OCI-LY1 (cell line): Measurements from ENCODE around the gene OR10G8.

Experiments
- H2AFZ ChIP-seq: fragments of 200-600 bp; sonication (generic), shearing (Covaris generic); 2 replicates; pipeline ENCODE4 v1.6.0; 2014; ENCODE audit warnings: antibody characterized with exemption, mild to moderate bottlenecking, low read length
- H3F3A ChIP-seq: fragments of 200-600 bp; sonication (generic), shearing (Covaris generic); 2 replicates; pipeline ENCODE4 v1.6.0; 2014; ENCODE audit warnings: mild to moderate bottlenecking, antibody characterized with exemption, low read length, moderate library complexity; ENCODE audit not compliant: insufficient read depth
- H3K27ac ChIP-seq: fragments of 200-600 bp; sonication (generic); 2 replicates; pipeline ENCODE4 v1.5.1; 2014; ENCODE audit warnings: low read length, mixed run types, mild to moderate bottlenecking, low read depth; ENCODE audit not compliant: poor library complexity, severe bottlenecking
- H3K27me3 ChIP-seq: fragments of 200-600 bp; sonication (generic); 2 replicates; pipeline ENCODE4 v1.6.0; 2014; ENCODE audit warnings: antibody characterized with exemption, mild to moderate bottlenecking, low read length, moderate library complexity; ENCODE audit not compliant: insufficient read depth
- H3K36me3 ChIP-seq: fragments of 200-600 bp; sonication (generic); 2 replicates; pipeline ENCODE4 v1.6.1; 2014; ENCODE audit warnings: mild to moderate bottlenecking, antibody characterized with exemption, low read length, moderate library complexity, mixed read lengths; ENCODE audit not compliant: insufficient read depth
- H3K4me1 ChIP-seq: fragments of 200-600 bp; sonication (generic); 2 replicates; pipeline ENCODE4 v1.5.1; 2014; ENCODE audit warnings: mild to moderate bottlenecking, low read length, moderate library complexity; ENCODE audit not compliant: insufficient read depth, severe bottlenecking
- H3K4me2 ChIP-seq: fragments of 200-600 bp; sonication (generic), shearing (Covaris generic); 2 replicates; pipeline ENCODE4 v1.6.1; 2014; ENCODE audit warnings: low read length
- H3K4me3 ChIP-seq: fragments of 200-600 bp; sonication (generic); 2 replicates; pipeline ENCODE4 v1.5.1; 2014; ENCODE audit warnings: low read length, low read depth, mild to moderate bottlenecking, mixed read lengths; ENCODE audit not compliant: poor library complexity, severe bottlenecking
- H3K79me2 ChIP-seq: fragments of 200-600 bp; shearing (Covaris generic); 2 replicates; pipeline ENCODE4 v1.6.1; 2016; ENCODE audit warnings: mixed run types, low read length, mixed read lengths; ENCODE audit not compliant: insufficient read depth
- H3K9ac ChIP-seq: fragments of 200-600 bp; sonication (generic), shearing (Covaris generic); 2 replicates; pipeline ENCODE4 v1.6.1; 2014; ENCODE audit warnings: mild to moderate bottlenecking, low read length, mixed read lengths
- H3K9me2 ChIP-seq: fragments of 200-600 bp; sonication (generic), shearing (Covaris generic); 2 replicates; pipeline ENCODE4 v1.6.1; 2014; ENCODE audit warnings: low read depth, mild to moderate bottlenecking, low read length, mixed read lengths
- H3K9me3 ChIP-seq: fragments of 200-600 bp; shearing (Covaris generic); 2 replicates; pipeline ENCODE4 v1.6.1; 2014; ENCODE audit warnings: low read length, mixed read lengths
- H4K20me1 ChIP-seq: fragments of 200-600 bp; sonication (generic), shearing (Covaris generic); 2 replicates; pipeline ENCODE4 v1.6.0; 2016; ENCODE audit warnings: mild to moderate bottlenecking, low read length; ENCODE audit not compliant: insufficient read depth
- EZH2 ChIP-seq: fragments of 200-600 bp; sonication (generic), shearing (Covaris generic); IDR thresholded peaks from 2 replicates; pipeline ENCODE4 v1.8.0; 2017; ENCODE audit warnings: borderline replicate concordance, mixed run types, mild to moderate bottlenecking, antibody characterized with exemption, low read length, moderate library complexity, mixed read lengths
- TF ChIP-seq, protein P1 (sequence below): fragments of 200-600 bp; sonication (generic), shearing (Covaris generic); IDR thresholded peaks from 2 replicates; pipeline ENCODE4 v1.5.1; 2017; ENCODE audit warnings: mild to moderate bottlenecking, antibody characterized with exemption, low read length, moderate library complexity, mixed read lengths

The OR10G8 gene

DNA sequence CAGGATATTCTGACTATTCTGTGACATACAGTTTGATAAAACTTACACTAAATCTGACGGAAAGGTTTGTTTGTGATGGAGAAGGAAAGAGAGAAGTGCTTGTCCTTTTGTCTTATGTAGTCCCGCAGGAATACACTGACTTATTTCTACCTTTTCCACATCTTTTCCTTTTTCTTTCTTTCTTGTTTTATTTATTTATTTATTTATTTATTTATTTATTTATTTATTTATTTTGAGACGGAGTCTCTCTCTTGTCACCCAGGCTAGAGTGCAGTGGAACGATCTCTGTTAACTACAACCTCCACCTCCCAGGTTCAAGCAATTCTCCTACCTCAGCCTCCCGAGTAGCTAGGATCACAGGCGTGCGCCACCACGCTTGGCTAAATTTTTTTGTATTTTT, 45.5 kb downstream of the OR10G8 start:
- H3F3A ChIP-seq, result no peaks in the 10 kb centered on the region
- H3K79me2 ChIP-seq, result no peaks in the 10 kb centered on the region
- no peaks in the 10 kb centered on the region for H4K20me1 ChIP-seq
- H2AFZ ChIP-seq, result no peak overlapping the region
- no peaks in the 10 kb centered on the region for H3K27me3 ChIP-seq
- H3K9ac ChIP-seq, result no peak overlapping the region
- no peaks in the 10 kb centered on the region for H3K9me2 ChIP-seq
- H3K4me3 ChIP-seq, result no peak overlapping the region
- no peak overlapping the region for H3K4me2 ChIP-seq
- no peak for TF ChIP-seq EZH2
- TF ChIP-seq, protein P1, sequence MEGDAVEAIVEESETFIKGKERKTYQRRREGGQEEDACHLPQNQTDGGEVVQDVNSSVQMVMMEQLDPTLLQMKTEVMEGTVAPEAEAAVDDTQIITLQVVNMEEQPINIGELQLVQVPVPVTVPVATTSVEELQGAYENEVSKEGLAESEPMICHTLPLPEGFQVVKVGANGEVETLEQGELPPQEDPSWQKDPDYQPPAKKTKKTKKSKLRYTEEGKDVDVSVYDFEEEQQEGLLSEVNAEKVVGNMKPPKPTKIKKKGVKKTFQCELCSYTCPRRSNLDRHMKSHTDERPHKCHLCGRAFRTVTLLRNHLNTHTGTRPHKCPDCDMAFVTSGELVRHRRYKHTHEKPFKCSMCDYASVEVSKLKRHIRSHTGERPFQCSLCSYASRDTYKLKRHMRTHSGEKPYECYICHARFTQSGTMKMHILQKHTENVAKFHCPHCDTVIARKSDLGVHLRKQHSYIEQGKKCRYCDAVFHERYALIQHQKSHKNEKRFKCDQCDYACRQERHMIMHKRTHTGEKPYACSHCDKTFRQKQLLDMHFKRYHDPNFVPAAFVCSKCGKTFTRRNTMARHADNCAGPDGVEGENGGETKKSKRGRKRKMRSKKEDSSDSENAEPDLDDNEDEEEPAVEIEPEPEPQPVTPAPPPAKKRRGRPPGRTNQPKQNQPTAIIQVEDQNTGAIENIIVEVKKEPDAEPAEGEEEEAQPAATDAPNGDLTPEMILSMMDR, result no peak
- no peak overlapping the region for H3K27ac ChIP-seq
- H3K9me3 ChIP-seq, result no peaks in the 10 kb centered on the region
- H3K4me1 ChIP-seq, result peaks cover 5% of the 10 kb centered on the region
- H3K36me3 ChIP-seq, result no peaks in the 10 kb centered on the region

DNA sequence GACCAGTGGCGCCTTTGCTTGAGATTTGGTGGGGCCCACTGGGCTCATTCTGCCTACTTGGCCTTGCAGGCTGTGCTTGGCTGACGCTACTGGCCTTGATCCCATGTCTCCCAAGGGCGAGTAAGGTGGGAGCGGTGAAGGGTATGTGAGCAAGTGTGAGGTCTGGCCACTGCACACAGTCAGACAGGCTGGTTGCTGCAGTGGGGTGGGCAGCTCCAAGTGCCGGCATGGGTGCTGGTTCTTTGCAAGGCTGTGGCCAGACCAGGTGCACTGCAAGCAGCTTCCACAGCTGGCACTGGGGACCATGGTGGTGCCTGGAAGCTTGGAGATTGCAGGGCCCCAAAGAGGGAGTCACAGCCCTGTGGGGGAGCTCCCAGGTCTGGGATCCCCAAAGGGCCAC, 48.0 kb downstream of the OR10G8 start:
- H3K79me2 ChIP-seq, result no peaks in the 10 kb centered on the region
- peaks cover 5% of the 10 kb centered on the region for H3K4me1 ChIP-seq
- H3F3A ChIP-seq, result no peaks in the 10 kb centered on the region
- no peak overlapping the region for H3K4me3 ChIP-seq
- no peaks in the 10 kb centered on the region for H4K20me1 ChIP-seq
- H3K27ac ChIP-seq, result no peak overlapping the region
- no peaks in the 10 kb centered on the region for H3K9me2 ChIP-seq
- no peak overlapping the region for H2AFZ ChIP-seq
- H3K9me3 ChIP-seq, result no peaks in the 10 kb centered on the region
- H3K4me2 ChIP-seq, result no peak overlapping the region
- no peak for TF ChIP-seq EZH2
- TF ChIP-seq, protein P1, result no peak
- no peaks in the 10 kb centered on the region for H3K36me3 ChIP-seq
- no peak overlapping the region for H3K9ac ChIP-seq
- H3K27me3 ChIP-seq, result no peaks in the 10 kb centered on the region

DNA sequence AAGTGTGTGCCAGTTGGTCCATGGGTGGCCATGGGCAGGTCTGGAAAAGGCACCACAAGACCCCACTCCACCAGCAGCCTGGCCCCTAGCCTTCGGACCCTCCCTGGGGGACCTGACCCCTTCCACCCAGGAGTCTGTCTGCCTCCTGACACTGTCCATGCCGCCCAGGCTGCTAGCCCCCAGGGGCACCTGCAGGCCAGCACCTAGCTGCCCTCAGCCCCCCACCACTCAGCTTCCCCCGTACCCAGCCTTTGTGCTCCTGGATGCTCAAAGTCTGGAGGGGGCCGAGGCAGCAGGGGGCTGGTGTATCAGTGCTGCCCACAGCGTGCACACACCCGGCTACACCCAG, 48.9 kb downstream of the OR10G8 start:
- Histone ChIP-seq H3K36me3 (no peaks in the 10 kb centered on the region), H3K9me3 (no peaks in the 10 kb centered on the region), H4K20me1 (no peaks in the 10 kb centered on the region), H3K27ac (no peak overlapping the region), H3K4me2 (no peak overlapping the region), H3K9ac (no peak overlapping the region), H3K4me1 (peaks cover 5% of the 10 kb centered on the region), H3K4me3 (no peak overlapping the region), H3K27me3 (no peaks in the 10 kb centered on the region), H3F3A (no peaks in the 10 kb centered on the region), H3K9me2 (no peaks in the 10 kb centered on the region), H3K79me2 (no peaks in the 10 kb centered on the region), H2AFZ (no peak overlapping the region)
- TF ChIP-seq, protein P1, result no peak
- TF ChIP-seq EZH2, result no peak
